HG03045 (cell line): ENCODE results near the gene ADGRL3.

Experiments used
- ATAC-seq: cut with Tn5 transposase; IDR thresholded peaks from one replicate; pipeline ENCODE4 v1.9.1; 2021; ENCODE audit warnings: mild to moderate bottlenecking, moderate library complexity; ENCODE audit not compliant: unreplicated experiment

The ADGRL3 gene

DNA sequence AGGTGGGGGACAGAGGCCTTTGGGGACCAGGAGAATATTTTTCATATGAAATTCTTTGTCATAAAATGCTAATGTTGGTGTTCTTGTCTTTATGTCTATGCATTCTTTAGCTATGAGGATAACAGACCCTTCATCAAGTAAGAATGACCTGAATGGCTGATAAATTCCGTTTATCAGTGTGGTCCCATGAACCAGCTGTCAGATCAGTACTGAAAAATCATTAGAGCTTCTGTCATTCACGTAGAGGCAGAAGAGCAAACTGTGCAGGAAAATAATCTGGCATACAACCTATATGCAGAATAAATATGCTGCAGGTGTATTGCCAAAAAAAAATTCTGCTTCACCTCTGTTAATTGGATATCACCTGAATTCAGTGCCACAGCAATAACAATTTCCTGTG, 828.6 kb downstream of the ADGRL3 start:
- ATAC-seq = no peak

DNA sequence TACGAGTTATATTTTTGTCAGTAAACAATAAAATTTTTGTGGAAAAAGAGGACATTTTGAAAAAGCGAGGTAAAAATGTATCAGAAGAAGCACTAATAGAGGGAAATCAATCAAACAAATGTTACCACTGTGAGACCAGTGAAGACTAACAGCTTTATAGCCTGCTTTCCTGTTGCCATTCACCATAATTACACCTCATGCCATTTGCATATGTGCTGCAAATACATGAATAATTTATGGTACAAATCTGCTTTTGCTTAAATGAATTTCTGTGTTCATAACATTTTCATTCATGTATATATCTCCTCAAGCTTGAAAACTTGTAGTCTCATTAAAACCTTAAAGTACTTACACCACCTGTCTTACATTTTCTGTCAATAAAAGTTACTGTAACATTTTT, 830.8 kb downstream of the ADGRL3 start:
- no peak for ATAC-seq

DNA sequence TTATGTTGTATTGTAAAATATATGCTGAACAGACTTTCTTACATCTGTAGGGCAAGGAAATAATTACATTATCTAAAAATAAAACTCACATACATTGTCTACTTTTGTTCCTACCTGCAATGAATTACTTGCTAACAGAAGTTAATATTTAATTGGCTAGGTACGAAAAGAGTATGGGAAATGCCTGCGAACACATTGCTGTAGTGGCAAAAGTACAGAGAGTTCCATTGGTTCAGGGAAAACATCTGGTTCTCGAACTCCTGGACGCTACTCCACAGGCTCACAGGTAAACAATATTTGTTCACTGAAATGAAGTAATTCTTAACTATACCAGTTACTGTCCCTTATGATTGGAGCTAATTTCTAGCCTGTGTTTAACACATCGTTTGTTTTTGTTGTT, 837.4 kb downstream of the ADGRL3 start:
- ATAC-seq = no peak

DNA sequence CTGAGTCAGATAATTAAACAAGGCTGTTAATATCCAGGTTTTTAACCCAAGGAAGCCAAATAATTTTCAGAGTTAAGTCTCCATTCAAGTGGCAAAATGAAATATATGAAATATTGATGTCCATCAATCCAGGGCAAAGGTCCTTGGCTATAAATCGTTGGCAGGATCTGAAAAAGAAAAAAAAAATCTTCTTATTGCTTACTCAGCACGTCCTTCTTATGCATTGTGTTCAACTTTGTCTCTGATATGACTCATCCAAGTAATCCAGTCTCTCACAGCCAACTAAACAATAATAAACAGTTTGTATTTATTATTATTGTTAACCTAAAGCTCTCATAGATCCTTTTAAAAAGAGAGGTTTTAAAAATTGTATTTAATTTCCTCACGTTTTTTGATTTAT, 851.2 kb downstream of the ADGRL3 start:
- no peak for ATAC-seq

DNA sequence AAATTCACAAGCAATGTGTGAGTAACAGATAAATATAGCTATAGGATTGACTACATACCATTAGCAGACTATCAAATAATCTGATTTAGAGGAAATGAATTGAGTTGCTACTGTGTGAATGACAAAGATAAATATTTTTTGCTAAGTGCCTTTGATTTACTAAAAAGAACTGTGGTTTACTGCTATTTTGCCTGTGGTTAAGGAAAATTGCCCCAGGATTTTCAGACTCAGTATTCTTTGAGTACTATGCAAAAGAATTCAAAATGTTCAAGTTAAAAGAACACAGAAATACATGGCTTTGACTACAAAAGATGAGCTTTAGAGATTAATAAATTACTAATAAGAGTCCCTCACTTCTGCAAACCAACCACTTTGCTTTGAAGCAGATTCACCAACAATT, 853.8 kb downstream of the ADGRL3 start:
- no peak for ATAC-seq

DNA sequence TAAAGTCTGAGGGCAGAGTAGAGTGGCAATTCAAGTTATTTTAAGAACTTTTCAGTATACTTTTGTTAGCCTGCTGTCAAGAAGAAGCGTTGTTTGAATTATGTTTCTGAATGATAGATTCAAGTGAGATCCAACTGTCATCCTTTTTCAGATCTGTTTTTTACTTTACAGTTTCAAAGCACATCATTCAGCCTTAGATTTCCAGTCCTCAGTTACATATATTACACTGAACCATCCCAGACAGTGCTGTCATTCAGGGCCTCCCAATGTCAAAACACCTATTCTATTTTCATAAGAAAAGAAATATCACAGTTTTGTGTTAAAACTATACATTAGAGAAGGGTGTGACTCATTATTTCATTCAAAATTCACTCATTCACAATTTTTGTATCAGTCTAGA, 856.9 kb downstream of the ADGRL3 start:
- ATAC-seq = no peak

DNA sequence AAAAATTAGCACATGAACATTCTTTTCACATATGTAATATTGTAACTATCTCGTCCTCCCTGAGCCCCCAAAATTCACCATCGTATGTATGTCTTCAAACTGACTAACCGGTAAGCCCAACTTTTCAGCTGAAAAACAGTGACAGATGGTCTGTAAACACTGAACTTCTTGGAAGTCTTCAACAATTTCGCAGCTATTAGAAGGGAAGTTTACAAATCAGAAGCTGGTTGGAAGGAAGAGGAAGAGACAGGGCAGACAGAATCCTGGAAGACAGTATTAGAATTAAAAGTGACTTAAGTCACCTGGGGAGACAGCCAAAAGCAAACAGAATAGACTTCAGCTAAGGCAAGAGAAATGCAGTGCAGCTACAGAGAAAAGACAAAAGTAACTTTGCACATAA, 858.4 kb downstream of the ADGRL3 start:
- no peak for ATAC-seq

DNA sequence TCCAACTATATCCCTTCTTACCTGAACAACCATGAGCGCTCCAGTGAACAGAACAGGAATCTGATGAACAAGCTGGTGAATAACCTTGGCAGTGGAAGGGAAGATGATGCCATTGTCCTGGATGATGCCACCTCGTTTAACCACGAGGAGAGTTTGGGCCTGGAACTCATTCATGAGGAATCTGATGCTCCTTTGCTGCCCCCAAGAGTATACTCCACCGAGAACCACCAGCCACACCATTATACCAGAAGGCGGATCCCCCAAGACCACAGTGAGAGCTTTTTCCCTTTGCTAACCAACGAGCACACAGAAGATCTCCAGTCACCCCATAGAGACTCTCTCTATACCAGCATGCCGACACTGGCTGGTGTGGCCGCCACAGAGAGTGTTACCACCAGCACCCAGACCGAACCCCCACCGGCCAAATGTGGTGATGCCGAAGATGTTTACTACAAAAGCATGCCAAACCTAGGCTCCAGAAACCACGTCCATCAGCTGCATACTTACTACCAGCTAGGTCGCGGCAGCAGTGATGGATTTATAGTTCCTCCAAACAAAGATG, 870.2 kb downstream of the ADGRL3 start:
- ATAC-seq = no peak

DNA sequence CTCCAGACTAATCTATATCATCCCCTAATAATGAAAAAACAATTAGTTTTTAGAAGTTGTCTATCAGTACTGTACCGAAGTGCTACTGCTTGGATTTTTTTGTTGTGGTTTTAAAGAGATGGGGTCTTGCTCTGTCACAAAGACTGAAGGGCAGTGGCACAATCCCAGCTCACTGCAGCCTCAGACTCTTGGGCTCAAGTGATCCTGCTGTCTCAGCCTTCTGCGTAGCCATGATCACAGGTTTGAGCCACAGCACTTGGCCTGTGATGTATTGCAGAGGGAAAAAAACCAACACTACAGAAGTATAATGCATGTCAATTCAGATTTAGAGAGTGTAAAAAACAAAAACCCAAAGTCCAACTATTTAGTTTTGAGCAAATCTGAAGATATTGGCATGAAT, 875.0 kb downstream of the ADGRL3 start:
- ATAC-seq = no peak

DNA sequence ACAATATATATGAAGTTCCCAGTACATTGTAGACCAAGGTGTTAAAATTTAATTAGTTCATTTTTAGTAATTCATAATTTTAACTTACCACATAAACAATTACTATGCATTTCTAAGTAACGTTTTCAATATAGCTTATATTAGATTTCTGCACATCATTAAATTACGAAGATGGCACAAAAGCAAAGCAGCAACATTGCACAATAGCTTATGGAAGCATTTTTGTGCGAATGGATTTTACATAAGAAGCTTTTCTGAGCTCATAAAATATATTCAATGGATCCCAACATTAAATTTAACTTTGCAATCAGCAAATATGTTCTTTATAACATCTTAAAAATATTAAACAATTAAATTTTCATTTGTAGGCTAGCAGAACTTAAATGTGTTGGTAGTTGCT, 875.4 kb downstream of the ADGRL3 start:
- ATAC-seq = no peak

DNA sequence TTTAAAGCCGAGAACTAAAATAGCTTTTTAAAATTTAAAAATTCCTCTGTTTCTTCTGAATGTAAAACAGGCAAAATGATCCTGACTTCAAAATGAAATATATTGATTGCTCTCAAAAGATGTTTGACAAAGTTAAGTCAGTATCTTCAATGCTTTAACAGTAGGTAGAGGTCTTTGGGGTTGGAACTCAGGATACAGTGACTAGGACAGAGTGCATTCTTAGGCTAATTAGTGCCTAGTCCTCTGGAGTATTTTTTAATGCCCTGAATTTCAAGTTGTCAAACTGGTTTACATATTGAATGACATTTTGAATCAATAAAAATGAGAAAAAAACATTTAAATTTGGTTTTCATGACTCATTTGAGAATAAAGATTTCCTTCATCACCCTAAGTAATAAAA, 877.3 kb downstream of the ADGRL3 start:
- ATAC-seq = no peak

DNA sequence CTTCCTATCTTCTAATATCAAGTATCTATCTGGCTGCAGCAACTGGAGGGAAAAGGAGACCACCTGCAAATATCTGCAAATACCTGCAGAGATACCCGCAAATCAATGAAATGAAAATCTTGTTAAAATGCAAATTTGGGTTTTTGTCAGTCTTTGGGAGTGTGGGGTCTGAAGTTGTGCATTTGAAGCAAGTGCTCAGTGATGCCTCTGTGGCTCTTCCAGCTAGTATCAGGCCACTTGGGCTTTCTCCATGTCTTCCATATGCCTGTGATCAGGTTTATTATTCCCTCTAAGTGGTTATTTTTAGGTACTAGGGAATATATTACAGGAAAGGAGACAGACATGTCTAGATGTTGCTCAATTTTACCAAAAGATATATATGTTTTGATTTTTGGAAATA, 880.3 kb downstream of the ADGRL3 start:
- no peak for ATAC-seq

DNA sequence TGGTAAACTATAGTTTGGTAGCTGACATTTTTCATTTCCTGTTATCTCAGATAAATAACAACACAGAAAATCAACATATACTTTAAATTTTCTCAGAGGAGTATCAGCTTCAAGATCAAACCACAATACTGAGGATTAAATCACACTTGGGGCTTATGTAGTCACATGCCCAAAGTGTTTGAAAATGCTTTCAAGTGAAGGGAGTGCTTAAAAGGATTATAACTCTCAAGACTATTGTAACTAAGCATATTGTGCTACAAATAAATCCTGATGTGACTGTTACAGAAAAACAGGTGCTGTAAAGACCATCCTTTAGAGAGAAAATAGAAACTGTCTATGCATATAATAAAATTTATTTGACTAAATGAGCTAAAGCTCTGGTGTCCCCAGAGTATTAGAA, 887.6 kb downstream of the ADGRL3 start:
- ATAC-seq = no peak

DNA sequence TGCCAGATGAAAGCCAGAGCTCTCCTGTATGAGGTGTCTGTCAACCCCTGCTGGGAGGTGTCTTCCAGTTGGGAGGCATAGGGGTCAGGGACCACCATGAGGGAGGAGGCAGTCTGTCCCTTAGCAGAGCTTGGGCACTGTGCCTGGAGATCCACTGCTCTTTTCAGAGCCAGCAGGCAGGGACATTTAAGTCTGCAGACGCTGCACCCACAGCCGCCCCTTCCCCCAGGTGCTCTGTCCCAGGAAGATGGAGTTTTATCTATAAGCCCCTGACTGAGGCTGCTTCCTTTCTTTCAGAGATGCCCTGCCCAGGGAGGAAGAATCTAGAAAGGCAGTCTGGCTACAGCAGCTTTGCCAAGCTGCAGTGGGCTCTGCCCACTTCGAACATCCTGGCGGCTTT, 893.6 kb downstream of the ADGRL3 start:
- ATAC-seq = no peak

DNA sequence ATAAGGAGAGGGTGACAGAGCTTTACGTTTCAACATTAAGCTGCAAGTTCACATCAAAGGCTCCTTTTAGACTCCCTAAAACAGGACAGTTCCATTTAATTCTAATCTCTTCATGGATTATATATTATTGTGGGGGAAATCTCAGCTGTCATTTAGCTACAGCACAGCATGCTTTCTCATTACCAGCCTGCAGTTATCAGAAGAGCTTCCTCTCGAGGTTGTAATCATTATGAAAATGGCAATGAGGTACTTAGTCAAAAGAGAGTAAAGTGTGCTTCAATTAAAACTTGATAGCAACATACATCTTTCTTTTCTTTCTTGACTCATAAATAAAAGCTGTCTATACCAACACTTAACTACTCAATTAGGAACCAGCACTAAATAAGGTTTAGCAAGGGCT, 896.8 kb downstream of the ADGRL3 start:
- no peak for ATAC-seq

DNA sequence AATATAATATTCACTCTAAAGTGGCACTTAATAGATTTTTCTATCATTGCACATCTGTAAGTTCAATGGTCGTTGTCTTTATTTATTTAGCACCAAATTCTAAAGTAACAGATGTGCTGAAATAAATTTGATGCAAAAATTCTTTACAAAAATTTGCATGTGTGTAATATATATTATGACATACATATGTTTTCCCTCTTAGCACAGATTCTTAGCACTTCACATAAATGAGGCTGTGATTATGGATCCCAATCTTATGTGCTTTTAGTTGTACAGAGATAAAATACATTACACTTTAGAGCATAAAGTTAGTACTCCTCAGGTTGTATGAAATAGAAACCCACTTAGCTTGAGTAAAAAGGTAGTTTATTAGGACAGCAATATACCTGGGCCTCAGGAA, 915.1 kb downstream of the ADGRL3 start:
- ATAC-seq = no peak

DNA sequence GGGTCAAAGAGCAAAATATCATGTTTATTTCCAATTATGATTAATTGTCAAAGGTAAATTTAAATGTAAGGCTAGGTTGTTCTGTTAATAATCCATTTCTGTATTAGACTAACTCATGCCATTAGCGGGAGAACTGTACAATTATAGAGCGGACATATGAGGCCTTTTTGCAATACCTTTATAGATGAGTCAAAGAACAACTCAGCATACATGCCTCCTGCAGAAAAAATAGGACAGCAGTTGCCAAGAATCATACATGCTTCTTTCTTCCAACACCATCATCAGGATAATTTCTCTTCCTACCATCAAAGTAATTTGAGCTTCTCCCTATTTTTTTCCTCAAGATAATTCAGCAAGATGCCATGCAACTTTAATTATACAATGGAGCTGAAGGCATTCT, 917.8 kb downstream of the ADGRL3 start:
- ATAC-seq = no peak

DNA sequence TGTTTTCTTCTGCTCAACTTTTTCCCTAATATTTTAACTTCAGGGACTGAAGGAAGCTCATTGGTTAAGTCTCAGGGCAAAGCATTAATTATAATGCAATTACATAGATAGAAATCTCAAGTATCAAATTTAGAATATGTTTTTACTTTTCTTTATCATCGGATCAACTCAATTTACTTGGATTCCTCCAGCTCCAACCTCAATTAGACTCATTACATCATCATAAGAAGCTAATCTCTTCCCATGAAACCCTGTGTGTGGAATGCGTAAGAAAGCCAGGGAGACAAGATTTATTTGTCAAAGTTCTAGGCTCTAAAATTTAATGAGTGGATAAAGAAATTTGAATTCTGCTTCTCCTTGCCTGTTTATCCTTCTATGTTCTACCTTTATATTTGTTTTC, 918.4 kb downstream of the ADGRL3 start:
- no peak for ATAC-seq

DNA sequence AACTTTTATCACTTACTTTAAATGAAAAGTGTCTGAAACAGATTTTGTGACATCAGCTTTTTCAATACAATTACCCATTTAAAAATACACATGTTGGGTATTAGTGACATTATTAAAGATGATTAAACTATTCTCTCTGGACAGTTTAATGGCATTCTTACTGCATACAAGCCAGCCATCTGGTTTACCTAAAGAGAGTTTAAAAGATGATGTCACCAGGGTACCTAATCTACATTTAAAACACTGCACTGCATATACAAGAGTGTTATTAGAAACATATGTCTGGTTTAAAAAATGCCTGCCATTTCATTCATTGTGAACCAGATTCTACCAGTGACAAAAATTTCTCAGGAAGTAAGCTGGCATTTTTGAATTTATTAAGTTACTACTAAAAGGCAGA, 919.1 kb downstream of the ADGRL3 start:
- no peak for ATAC-seq

DNA sequence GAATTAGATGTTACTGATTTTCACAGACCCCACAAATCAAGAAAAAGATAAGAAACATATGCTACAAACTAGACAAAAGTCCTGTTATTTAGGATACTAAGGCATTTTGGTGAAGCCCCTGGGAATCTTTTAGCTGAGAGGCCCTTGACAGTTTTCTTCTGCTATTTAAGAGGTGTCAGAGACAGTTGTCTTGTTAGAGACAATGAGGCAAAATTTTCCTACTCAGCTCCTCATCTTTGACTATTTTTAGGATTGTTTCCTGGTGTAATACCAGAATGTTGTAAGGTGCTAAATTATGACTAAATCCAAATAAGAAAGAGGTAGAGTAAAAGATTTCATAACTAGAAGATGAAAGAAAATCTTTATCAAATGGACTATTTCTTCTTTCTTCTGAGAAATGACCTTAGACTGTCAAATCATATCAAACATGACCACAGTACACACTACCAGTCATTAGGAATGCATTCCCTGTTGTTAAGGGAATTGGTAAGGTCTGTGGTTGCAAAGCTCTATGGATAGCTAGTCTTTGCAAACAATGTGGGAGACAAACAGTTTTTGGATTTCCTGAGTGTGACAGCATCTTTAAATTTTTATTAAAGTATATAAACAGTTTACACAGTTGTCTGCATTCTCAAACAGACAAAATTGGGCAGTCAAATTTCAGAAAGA, 926.1 kb downstream of the ADGRL3 start:
- no peak for ATAC-seq
